ENCODE results near the gene ABCD3.

- TF ChIP-seq CTCF (IDR thresholded peaks at IDR 0.05): no peak
- TF ChIP-seq POLR2A (IDR thresholded peaks at IDR 0.05): no peak
These were observed 45.0 kb downstream of the ABCD3 start for GRCh38 chr1:94463056-94463764.
